GM19463 (cell line): Measurements from ENCODE around the gene SLC16A10.
"Not testable (repeated sequence)": the region's sequence is repeated elsewhere in the genome, so short reads cannot be mapped to it uniquely, and the experiment has no call there.

Experiments
- ATAC-seq: cut with Tn5 transposase; IDR thresholded peaks from one replicate; pipeline ENCODE4 v1.9.1; 2021; ENCODE audit warnings: mild to moderate bottlenecking, moderate library complexity; ENCODE audit not compliant: unreplicated experiment

The SLC16A10 gene

DNA sequence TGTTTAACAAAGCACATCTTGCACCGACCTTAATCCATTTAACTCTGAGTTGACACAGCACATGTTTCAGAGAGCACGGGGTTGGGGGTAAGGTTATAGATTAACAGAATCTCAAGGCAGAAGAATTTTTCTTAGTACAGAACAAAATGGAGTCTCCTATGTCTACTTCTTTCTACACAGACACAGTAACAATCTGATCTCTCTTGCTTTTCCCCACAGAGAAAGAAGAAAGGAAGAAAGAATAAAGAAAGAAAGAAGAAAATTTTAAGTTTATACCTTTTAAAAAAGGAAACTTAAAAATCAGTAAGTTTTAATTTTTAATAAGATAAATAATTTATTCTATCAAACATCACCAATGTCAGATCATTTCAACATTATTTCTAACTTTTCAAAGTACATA, 168.5 kb downstream of the SLC16A10 start:
- ATAC-seq = not testable (repeated sequence)

DNA sequence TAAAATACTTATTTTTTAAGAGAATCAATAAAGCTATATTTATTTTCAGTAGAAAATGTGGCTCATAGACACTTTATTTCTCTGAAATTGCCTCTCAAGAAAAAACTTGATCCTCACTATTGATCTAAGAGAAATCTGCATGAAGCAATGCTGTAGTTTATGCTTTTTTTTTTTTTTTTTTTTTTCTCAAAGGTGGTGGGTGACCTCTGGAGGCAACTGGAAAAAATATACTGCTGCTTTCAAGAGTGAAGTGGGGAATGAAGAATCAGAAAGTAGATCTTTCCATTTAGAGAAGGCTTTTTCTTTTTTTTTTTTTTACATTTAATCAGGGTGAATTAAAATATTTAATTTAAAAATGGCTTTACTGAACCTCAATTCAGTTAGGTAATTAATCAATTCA, 169.3 kb downstream of the SLC16A10 start:
- no peak for ATAC-seq

DNA sequence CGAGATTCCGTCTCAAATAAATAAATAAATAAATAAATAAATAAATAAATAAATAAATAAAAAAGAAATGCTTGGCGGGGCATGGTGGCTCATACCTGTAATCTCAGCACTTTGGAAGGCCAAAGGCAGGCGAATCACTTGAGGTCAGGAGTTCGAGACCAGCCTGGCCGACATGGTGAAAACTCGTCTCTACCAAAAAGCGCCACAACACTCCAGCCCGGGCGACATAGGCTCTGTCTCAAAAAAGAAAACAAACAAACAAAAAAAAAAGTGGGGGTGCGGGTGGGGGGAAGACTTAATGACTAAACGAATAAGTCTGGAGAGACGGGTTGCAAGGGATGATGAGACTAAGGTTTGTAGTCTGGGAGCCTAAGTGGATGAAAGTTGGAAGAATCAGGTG, 170.7 kb downstream of the SLC16A10 start:
- ATAC-seq = no peak

DNA sequence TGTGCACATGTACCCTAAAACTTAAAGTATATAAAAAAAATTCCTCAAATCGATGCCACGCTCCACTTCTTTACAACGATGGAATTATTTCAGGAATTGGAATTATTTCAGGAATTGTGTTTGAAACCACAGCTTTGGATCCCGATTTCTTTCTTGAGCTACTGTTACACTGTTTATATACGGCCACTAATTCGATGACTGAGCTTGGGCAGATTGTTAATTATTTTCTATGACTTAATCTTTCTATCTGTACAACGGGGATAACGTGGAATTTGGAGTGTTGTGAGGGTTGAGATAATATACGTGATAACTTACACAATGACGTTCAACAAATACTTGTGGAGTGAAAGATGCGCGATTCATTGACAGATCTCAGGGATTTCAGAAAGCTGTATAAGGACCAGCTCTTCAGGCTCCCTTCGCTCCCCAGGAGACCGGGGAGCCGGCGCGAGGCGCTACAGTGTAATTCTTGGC, 171.3 kb downstream of the SLC16A10 start:
- no peak for ATAC-seq

DNA sequence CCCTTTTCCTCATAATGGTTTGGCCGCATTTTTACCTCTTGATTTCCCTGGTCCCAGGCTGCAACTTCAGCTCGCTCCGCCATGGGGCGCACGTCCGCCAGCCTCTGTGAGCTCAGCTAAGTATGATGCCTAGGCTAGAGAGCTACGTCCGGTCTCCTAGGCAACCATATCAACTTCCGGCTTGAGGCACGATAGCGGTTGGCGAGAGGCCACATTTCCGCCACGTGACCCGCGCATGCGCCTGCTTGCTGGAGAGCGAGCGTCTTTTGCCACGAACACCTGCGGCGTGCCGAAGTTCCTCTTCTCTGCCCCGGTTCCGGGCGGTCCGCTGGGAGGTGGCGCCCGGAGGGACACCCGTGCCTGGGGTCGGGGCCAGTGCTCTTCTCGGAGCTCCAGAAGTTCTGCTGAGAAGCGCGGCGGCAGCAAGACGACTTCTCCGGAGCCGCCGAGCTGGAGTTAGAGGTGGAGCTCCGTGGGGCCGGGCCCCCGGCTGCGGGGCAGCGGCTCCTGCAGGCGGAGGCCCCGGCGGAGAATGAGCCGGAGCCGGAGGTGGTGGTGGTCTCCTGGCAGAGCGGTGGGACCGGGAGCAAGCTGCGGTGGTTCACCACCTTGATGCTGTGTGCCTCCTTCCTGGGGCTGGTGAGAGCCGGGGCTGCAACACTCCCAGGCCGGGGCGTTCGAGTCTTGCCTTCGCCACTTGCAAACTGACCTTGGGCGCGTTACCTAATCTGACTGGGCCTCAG, 172.0 kb downstream of the SLC16A10 start:
- peak; percentile 98 for ATAC-seq

DNA sequence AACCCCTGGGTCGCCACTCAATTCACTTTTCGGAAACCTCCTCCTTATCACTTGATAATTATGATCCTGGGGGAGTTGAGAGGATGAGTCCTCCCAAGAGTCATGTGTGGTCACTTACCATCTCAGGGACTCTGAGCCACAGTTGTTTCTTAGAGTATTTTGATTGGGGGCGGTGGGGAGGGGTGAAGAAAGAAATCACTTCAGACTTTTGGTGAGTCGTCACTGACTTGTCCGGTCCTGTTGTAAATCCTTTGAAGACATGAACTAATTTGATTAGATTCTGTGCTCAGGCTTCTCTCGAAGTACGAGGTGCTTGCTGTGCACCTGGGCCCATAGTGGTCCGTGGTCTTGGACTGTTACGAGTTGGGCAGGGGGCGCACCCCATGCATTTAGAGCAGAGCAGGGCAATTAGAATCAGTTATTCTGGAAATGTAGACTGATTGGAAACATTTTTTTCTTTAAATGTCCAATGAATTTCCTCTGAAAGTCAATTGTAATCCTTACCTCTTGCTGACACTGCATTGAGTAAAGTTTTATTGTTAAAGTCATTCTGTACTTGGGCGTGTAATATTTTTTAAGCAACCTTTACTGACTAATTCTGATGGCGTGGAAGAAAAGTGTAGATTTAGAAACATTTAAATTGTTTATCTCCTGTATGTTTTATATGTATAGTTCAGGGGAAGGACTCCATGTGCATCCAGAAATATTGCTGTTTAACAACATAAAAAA, 173.4 kb downstream of the SLC16A10 start:
- ATAC-seq = no peak

DNA sequence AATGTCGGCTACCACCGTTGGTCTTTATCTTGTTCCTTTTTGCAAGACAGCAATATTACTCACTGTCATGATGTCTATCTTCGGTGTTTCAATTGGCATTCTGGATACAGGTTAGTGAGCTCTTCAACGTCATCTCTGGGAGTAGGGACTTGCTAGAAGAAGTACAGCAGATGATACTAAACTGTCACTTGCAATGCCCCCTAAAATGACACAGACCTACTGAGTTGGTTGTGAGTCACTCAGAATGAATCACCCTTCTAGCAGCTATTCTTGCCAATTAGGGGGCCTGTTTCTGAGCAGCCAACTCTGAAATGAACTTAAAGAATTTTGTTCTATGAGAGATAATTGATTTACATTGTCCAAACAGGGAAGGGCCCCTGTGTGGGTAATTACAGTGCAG, 176.5 kb downstream of the SLC16A10 start:
- ATAC-seq = no peak

DNA sequence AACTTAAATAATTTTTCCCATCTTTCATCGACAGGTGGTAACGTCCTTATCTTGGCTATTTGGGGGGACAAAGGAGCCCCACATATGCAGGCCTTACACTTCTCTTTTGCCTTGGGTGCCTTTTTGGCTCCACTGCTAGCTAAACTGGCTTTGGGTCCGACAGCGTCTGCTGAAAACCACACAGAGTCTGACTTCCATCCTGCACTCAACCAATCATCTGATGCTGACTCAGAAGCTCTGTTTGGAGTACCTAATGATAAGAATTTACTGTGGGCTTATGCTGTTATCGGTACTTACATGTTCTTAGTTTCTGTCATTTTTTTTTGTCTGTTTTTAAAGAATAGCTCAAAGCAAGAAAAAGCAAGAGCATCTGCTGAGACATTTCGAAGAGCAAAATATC, 178.5 kb downstream of the SLC16A10 start:
- no peak for ATAC-seq

DNA sequence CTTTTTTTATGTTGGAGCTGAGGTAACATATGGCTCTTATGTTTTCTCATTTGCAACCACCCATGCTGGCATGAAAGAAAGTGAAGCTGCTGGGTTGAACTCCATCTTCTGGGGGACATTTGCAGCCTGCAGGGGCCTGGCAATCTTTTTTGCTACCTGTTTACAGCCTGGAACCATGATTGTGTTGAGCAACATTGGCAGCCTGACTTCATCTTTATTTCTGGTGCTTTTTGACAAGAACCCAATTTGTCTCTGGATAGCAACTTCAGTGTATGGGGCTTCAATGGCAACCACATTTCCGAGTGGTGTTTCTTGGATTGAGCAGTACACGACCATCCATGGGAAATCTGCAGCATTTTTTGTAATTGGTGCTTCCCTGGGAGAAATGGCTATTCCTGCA, 179.0 kb downstream of the SLC16A10 start:
- no peak for ATAC-seq

DNA sequence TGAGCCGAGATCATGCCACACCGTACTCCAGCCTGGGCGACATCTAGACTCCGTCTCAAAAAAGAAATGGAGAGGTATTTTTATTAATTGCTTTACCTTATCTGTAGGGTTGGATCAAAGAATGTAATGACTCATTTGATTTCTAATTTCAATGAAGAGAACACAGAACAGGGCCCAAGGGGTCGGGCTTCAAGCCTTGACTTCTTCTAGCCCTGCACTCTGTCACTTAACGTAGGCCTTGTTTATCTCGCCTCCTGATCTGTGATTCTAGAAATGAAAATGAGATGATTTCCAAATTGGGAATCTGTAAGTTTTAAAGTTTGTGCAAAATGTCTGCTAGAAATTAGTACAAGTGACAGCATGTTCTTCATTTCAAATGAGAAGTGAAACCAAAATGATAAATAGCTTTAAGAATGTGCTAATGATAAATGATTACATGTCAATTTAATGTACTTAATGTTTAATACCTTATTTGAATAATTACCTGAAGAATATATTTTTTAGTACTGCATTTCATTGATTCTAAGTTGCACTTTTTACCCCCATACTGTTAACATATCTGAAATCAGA, 180.5 kb downstream of the SLC16A10 start:
- ATAC-seq = no peak

DNA sequence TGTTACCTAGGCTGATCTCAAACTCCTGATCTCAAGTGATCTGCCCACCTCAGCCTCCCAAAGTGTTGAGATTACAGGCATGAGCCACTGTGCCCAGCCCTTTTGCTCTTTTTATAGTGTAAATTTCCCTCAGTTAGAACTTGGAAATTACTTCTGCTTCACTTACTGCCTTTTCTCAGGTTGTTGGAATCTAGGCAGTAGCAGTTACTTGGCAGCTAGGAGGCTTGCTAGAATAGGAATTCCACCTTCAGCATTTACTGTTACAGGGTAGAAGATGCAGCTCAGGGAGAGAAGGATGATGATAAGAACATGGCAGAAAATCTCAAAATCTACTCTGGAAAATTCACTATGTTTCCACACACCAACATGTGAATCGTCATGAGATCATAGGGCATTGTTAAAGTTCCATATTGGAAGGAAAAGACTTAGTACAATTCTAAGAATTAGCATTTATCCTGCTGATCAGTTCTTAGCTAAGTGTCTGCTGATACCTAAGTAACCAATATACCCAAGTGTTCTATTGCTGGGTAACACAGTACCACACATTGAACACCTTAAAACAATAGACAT, 182.2 kb downstream of the SLC16A10 start:
- ATAC-seq = no peak

DNA sequence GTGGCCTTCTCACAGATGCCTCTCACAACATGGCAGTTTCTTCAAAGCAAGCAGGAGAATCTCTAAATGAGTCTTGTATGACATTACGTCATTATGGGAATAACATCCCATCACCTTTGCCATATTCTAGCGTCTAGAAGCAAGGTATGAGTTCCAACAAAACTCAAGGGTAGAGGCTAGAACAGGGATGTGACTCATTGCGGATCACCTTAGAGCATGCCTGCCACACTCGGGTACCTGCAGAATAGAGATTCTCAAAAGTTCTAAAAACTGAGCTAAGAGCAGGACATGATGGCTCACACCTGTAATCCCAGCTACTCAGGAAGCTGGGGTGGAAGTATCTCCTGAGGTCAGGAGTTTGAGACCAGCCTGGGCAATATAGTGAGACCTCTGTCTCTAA, 182.8 kb downstream of the SLC16A10 start:
- ATAC-seq = no peak

DNA sequence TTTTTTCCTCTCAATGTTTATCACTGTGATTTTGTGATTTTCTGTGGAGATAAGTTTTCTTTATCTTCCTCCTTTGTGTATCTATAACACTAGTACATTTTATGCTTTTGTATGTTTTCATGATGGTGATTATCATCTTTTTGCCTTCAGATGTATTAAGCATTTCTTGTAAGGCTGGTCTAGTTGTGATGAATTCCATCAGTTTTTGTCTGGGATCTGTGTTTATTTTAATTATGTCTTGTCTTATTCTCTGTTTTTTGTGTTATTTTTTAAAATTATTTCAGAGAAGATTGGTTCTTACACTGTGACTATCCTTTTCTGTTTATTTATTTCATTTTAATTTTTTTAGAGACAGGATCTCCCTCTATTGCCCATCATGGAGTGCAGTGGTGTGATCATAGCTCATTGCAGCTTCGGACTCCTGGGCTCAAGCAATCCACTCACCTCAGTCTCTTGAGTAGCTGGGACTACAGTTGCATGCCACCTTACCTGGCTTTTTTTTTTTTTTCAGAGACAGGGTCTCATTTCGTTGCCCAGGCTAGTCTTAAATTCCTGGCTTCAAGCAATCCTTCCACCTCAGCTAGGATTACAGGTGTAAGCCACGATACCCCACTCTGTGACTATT, 187.4 kb downstream of the SLC16A10 start:
- no peak for ATAC-seq

DNA sequence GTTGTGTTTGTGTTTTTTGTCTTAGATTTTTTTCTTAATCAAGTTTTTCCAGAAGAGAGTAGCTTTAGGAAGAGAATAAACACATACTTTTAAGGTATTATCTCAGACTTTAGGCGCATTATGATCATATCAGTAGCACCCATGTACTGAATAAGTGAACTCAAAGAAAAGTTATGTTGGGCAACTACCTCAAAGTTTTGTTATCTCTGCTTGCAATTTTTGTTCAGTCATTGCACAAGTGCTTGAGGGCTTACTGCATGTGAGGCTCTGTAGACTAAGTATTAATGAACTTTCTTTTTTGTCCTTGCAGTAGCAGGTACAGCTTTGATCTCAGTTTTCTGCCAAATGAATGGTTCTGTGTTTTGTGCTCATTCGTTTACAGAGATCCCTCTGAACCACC, 189.0 kb downstream of the SLC16A10 start:
- ATAC-seq = no peak

DNA sequence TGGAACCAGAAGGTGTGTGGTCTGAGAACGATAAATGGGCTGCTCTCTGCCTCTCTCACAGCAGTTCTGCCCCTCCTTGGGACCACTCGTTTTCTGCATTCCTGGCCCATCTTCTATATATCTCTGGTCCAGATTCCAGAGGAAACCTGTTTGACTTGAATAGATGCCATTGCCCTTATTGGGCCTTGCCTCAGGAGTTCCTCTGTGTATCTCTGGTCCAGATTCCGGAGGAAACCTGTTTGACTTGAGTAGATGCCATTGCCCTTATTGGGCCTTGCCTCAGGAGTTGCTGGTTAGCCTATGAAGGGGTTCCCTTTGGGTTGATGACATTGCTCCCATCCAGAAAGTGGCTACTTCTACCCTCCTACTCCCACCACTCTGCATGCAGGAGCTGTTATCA, 189.4 kb downstream of the SLC16A10 start:
- no peak for ATAC-seq

DNA sequence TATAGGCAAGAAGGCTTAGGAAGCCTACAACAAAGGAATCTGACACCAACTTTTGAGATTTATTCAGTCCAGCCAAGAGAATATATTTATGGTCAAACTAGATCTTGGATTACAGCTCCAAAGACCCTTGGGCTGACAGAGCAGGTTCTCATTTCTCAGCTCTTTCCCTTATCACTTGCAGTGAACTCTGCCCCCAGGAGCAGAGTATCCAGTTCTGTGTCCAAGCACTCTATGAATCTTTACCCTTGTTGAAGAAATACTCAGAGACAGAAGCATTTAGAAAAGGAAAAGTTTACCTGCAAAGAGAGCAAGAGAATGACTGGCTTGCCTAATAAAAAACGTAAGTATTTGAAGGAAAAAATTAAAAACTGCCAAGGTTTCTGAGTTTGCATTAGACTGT, 190.5 kb downstream of the SLC16A10 start:
- ATAC-seq = no peak

DNA sequence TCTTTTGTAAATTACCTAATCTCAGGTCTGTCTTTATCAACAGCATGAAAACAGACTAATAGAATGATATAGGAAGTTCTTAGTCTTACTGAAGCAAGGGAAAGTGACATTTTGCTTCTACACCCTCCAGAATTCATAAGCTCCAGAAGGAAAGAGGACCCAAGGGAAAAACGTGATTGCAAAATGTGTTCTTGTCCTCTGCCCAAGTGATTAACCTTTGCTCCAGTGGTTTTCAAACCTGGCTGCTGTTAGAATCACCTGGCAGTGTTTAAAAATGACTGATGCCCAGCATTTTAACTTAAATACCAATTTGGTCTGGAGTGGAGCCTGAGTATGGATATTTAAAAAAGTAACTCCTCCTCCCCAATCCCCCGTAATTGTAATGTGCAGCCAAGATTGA, 191.4 kb downstream of the SLC16A10 start:
- no peak for ATAC-seq

DNA sequence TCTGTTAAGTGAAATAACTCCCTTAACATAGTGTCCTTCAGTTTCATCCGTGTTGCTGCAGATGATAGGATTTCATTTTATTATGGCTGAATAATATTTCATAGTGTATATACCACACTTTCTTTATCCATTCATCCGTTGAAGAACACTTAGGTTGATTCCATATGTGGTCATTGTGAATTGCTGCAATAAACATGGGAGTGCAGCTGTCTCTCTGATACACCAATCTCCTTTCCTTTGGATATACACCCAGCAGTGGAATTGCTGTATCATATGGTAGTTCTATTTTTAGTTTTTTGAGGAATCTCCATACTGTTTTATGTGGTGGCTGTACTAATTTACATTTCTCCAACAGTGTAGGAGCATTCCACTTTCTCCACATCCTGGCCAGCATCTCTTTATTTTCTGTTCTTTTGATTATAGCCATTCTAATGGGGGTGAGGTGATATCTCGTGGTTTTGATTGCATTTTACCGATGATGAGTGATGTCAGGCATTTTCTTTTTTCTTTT, 193.2 kb downstream of the SLC16A10 start:
- no peak for ATAC-seq
